Measurements from ENCODE around the gene C1S.
"Not testable (repeated sequence)": the region's sequence is repeated elsewhere in the genome, so short reads cannot be mapped to it uniquely, and the experiment has no call there.

The C1S gene

GRCh38 chr12:7060353-7060954 lies at the start of gene C1S:
Gene C1S, plus strand, starts transcription at chr12:7060718. Its CDS starts 1,195 bp downstream, at chr12:7061913.
- Histone ChIP-seq H3K27ac (ENCODE audit: low read depth, low read length) (no peak within 1 kb of the TSS), H3K9ac (ENCODE audit: low read depth in 1 of 2, low read length in 2 of 2) (peak within 1 kb of the TSS; percentile 21 to 29), H3K4me1 (ENCODE audit: control insufficient read depth in 1 of 2, insufficient read depth in 2 of 2, low read length in 2 of 2) (no peaks in the 10 kb centered on the region)

GRCh38 chr12:7011398-7011797 lies 49.1 kb upstream of the C1S start:
- peaks cover 37 to 47% of the 10 kb centered on the region in 2 donors for H3K4me1 ChIP-seq (ENCODE audit: control insufficient read depth in 1 of 2, insufficient read depth in 2 of 2, low read length in 2 of 2)
- H3K9ac ChIP-seq (ENCODE audit: low read depth in 1 of 2, low read length in 2 of 2); H3K4me3 ChIP-seq (ENCODE audit: low read depth in 1 of 2, low read length in 2 of 2); H3K9me3 ChIP-seq (ENCODE audit: control insufficient read depth in 1 of 2, low read length in 2 of 2); H3K27ac ChIP-seq (ENCODE audit: low read depth, low read length); H3K27me3 ChIP-seq (ENCODE audit: control insufficient read depth in 1 of 2, insufficient read depth in 2 of 2, low read length in 2 of 2): not testable (repeated sequence)
- H3K36me3 ChIP-seq (ENCODE audit: control insufficient read depth in 1 of 2, insufficient read depth in 2 of 2, low read length in 2 of 2), result peaks cover 17 to 23% of the 10 kb centered on the region in 2 donors

More at GRCh38 chr12:7060353-7060954, at the start of gene C1S:
- H3K27me3 ChIP-seq (ENCODE audit: control insufficient read depth in 1 of 2, insufficient read depth in 2 of 2, low read length in 2 of 2), result no peaks in the 10 kb centered on the region
- H3K36me3 ChIP-seq (ENCODE audit: control insufficient read depth in 1 of 2, insufficient read depth in 2 of 2, low read length in 2 of 2), result no peaks in the 10 kb centered on the region
- H3K9me3 ChIP-seq (ENCODE audit: control insufficient read depth in 1 of 2, low read length in 2 of 2), result no peaks in the 10 kb centered on the region
- peak within 1 kb of the TSS; percentile 56 to 57 for H3K4me3 ChIP-seq (ENCODE audit: low read depth in 1 of 2, low read length in 2 of 2)

GRCh38 chr12:7012024-7012607 lies 48.4 kb upstream of the C1S start:
- H3K27ac ChIP-seq (ENCODE audit: low read depth, low read length), result no peak overlapping the region
- peaks cover 43 to 52% of the 10 kb centered on the region in 2 donors for H3K4me1 ChIP-seq (ENCODE audit: control insufficient read depth in 1 of 2, insufficient read depth in 2 of 2, low read length in 2 of 2)
- peak overlapping the region in 1 of 2 donors; percentile 11 for H3K4me3 ChIP-seq (ENCODE audit: low read depth in 1 of 2, low read length in 2 of 2)
- no peak overlapping the region for H3K9ac ChIP-seq (ENCODE audit: low read depth in 1 of 2, low read length in 2 of 2)
- no peaks in the 10 kb centered on the region for H3K27me3 ChIP-seq (ENCODE audit: control insufficient read depth in 1 of 2, insufficient read depth in 2 of 2, low read length in 2 of 2)
- H3K36me3 ChIP-seq (ENCODE audit: control insufficient read depth in 1 of 2, insufficient read depth in 2 of 2, low read length in 2 of 2), result peaks cover 17 to 23% of the 10 kb centered on the region in 2 donors
- no peaks in the 10 kb centered on the region for H3K9me3 ChIP-seq (ENCODE audit: control insufficient read depth in 1 of 2, low read length in 2 of 2)

GRCh38 chr12:7013101-7013500 lies 47.4 kb upstream of the C1S start:
- Histone ChIP-seq H3K4me1 (ENCODE audit: control insufficient read depth in 1 of 2, insufficient read depth in 2 of 2, low read length in 2 of 2) (peaks cover 51 to 55% of the 10 kb centered on the region in 2 donors), H3K9me3 (ENCODE audit: control insufficient read depth in 1 of 2, low read length in 2 of 2) (no peaks in the 10 kb centered on the region), H3K27me3 (ENCODE audit: control insufficient read depth in 1 of 2, insufficient read depth in 2 of 2, low read length in 2 of 2) (no peaks in the 10 kb centered on the region), H3K36me3 (ENCODE audit: control insufficient read depth in 1 of 2, insufficient read depth in 2 of 2, low read length in 2 of 2) (peaks cover 17 to 23% of the 10 kb centered on the region in 2 donors), H3K27ac (ENCODE audit: low read depth, low read length) (no peak overlapping the region), H3K4me3 (ENCODE audit: low read depth in 1 of 2, low read length in 2 of 2) (no peak overlapping the region), H3K9ac (ENCODE audit: low read depth in 1 of 2, low read length in 2 of 2) (no peak overlapping the region)

- peaks cover 53 to 56% of the 10 kb centered on the region in 2 donors for H3K4me1 ChIP-seq (ENCODE audit: control insufficient read depth in 1 of 2, insufficient read depth in 2 of 2, low read length in 2 of 2)
- no peaks in the 10 kb centered on the region for H3K9me3 ChIP-seq (ENCODE audit: control insufficient read depth in 1 of 2, low read length in 2 of 2)
- H3K4me3 ChIP-seq (ENCODE audit: low read depth in 1 of 2, low read length in 2 of 2), result peak overlapping the region; percentile 20 to 89
- peak overlapping the region in 1 of 2 donors; percentile 12 for H3K9ac ChIP-seq (ENCODE audit: low read depth in 1 of 2, low read length in 2 of 2)
- no peaks in the 10 kb centered on the region for H3K27me3 ChIP-seq (ENCODE audit: control insufficient read depth in 1 of 2, insufficient read depth in 2 of 2, low read length in 2 of 2)
- H3K27ac ChIP-seq (ENCODE audit: low read depth, low read length), result no peak overlapping the region
- peaks cover 16 to 17% of the 10 kb centered on the region in 2 donors for H3K36me3 ChIP-seq (ENCODE audit: control insufficient read depth in 1 of 2, insufficient read depth in 2 of 2, low read length in 2 of 2)
Measured at GRCh38 chr12:7015555-7016370, 44.8 kb upstream of the C1S start.

GRCh38 chr12:7016958-7017571 lies 43.5 kb upstream of the C1S start:
- H3K4me1 ChIP-seq (ENCODE audit: control insufficient read depth in 1 of 2, insufficient read depth in 2 of 2, low read length in 2 of 2), result peaks cover 50 to 54% of the 10 kb centered on the region in 2 donors

GRCh38 chr12:7017870-7018349 lies 42.6 kb upstream of the C1S start:
- H3K9ac ChIP-seq (ENCODE audit: low read depth in 1 of 2, low read length in 2 of 2), result peak overlapping the region; percentile 92 to 93
- H3K4me1 ChIP-seq (ENCODE audit: control insufficient read depth in 1 of 2, insufficient read depth in 2 of 2, low read length in 2 of 2), result peaks cover 41 to 48% of the 10 kb centered on the region in 2 donors
- H3K9me3 ChIP-seq (ENCODE audit: control insufficient read depth in 1 of 2, low read length in 2 of 2), result no peaks in the 10 kb centered on the region
- peaks cover 11 to 16% of the 10 kb centered on the region in 2 donors for H3K36me3 ChIP-seq (ENCODE audit: control insufficient read depth in 1 of 2, insufficient read depth in 2 of 2, low read length in 2 of 2)
- peak overlapping the region; percentile 85 for H3K27ac ChIP-seq (ENCODE audit: low read depth, low read length)
- no peaks in the 10 kb centered on the region for H3K27me3 ChIP-seq (ENCODE audit: control insufficient read depth in 1 of 2, insufficient read depth in 2 of 2, low read length in 2 of 2)
- H3K4me3 ChIP-seq (ENCODE audit: low read depth in 1 of 2, low read length in 2 of 2), result peak overlapping the region; percentile 89 to 93

More at GRCh38 chr12:7016958-7017571, 43.5 kb upstream of the C1S start:
- Histone ChIP-seq H3K27ac (ENCODE audit: low read depth, low read length) (no peak overlapping the region), H3K9me3 (ENCODE audit: control insufficient read depth in 1 of 2, low read length in 2 of 2) (no peaks in the 10 kb centered on the region), H3K4me3 (ENCODE audit: low read depth in 1 of 2, low read length in 2 of 2) (peak overlapping the region; percentile 89 to 93), H3K9ac (ENCODE audit: low read depth in 1 of 2, low read length in 2 of 2) (peak overlapping the region; percentile 92 to 93), H3K36me3 (ENCODE audit: control insufficient read depth in 1 of 2, insufficient read depth in 2 of 2, low read length in 2 of 2) (peaks cover 12 to 16% of the 10 kb centered on the region in 2 donors), H3K27me3 (ENCODE audit: control insufficient read depth in 1 of 2, insufficient read depth in 2 of 2, low read length in 2 of 2) (no peaks in the 10 kb centered on the region)

GRCh38 chr12:7018350-7019042 lies 42.0 kb upstream of the C1S start, which contains the start of gene LPCAT3:
Gene LPCAT3, minus strand, starts transcription at chr12:7018476. Its CDS starts 52 bp downstream, at chr12:7018424.
- Histone ChIP-seq H3K4me1 (ENCODE audit: control insufficient read depth in 1 of 2, insufficient read depth in 2 of 2, low read length in 2 of 2) (peaks cover 36 to 42% of the 10 kb centered on the region in 2 donors), H3K36me3 (ENCODE audit: control insufficient read depth in 1 of 2, insufficient read depth in 2 of 2, low read length in 2 of 2) (peaks cover 5 to 11% of the 10 kb centered on the region in 2 donors), H3K9ac (ENCODE audit: low read depth in 1 of 2, low read length in 2 of 2) (peak within 1 kb of the TSS; percentile 92 to 93), H3K27ac (ENCODE audit: low read depth, low read length) (peak within 1 kb of the TSS; percentile 85), H3K27me3 (ENCODE audit: control insufficient read depth in 1 of 2, insufficient read depth in 2 of 2, low read length in 2 of 2) (no peaks in the 10 kb centered on the region), H3K9me3 (ENCODE audit: control insufficient read depth in 1 of 2, low read length in 2 of 2) (no peaks in the 10 kb centered on the region), H3K4me3 (ENCODE audit: low read depth in 1 of 2, low read length in 2 of 2) (peak within 1 kb of the TSS; percentile 89 to 93)

GRCh38 chr12:7019043-7019569 lies 41.4 kb upstream of the C1S start:
- Histone ChIP-seq H3K9me3 (ENCODE audit: control insufficient read depth in 1 of 2, low read length in 2 of 2) (no peaks in the 10 kb centered on the region), H3K27me3 (ENCODE audit: control insufficient read depth in 1 of 2, insufficient read depth in 2 of 2, low read length in 2 of 2) (no peaks in the 10 kb centered on the region), H3K4me3 (ENCODE audit: low read depth in 1 of 2, low read length in 2 of 2) (peak overlapping the region; percentile 54 to 93), H3K36me3 (ENCODE audit: control insufficient read depth in 1 of 2, insufficient read depth in 2 of 2, low read length in 2 of 2) (peaks cover 2 to 9% of the 10 kb centered on the region in 2 donors), H3K4me1 (ENCODE audit: control insufficient read depth in 1 of 2, insufficient read depth in 2 of 2, low read length in 2 of 2) (peaks cover 30 to 42% of the 10 kb centered on the region in 2 donors), H3K27ac (ENCODE audit: low read depth, low read length) (peak overlapping the region; percentile 85), H3K9ac (ENCODE audit: low read depth in 1 of 2, low read length in 2 of 2) (no peak overlapping the region)
